ENCODE data around the gene HIVEP3.

Gene HIVEP3

DNA sequence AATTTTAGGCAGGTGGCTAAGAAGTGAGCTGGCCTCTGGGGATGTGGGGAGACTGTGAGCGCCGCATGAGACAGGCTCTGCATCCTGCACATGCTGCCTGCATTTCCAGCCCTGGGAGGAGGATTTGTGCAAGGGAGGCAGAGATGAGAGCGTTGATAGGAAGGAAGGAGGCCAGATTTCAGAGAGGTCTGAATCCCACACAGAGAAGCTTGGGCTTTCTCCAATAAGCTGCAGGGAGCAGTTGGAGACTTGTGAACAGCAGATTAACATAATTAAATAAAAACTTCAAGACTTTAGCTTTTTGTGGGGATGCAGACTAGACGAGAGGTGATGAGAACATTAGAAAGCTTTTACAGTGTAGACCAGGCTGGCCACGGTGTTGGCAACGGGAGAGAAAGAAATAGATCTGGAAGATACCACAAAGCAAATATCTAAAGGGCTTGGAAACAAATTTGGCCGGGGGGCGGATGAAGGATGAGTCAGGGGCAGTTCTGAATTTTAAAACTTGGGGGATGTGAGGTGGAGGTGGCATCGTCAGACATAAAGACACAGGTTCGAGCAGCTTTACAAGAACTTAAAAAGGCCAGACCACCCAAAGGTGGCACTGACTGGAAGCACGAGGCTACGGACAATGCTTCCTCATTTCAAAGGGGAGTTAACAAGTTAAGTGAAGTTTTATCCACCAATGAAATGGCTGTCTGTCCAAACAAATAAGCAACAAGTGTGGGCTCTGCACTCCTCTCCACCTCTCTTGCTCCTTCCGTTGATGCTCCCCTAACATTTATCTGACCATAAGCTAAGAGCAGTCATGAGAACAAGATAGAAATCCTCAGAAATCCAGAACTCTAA lies 57.0 kb downstream of the HIVEP3 start:
- DNase-seq (ENCODE audit: insufficient read length, low spot score), result no peak
- TF ChIP-seq POLR2AphosphoS5 (IDR thresholded peaks at IDR 0.05; ENCODE audit: low read depth, low read length) (no peak), PAX5 (IDR thresholded peaks at IDR 0.05; ENCODE audit: insufficient read depth, low read length, severe bottlenecking) (no peak), TAF1 (IDR thresholded peaks at IDR 0.05; ENCODE audit: low read depth, low read length) (no peak), POLR2A (IDR thresholded peaks at IDR 0.05; ENCODE audit: low read depth, low read length) (no peak), POU2F2 (IDR thresholded peaks at IDR 0.05; ENCODE audit: low read depth, low read length) (no peak), SPI1 (IDR thresholded peaks at IDR 0.05; ENCODE audit: low read depth, low read length) (no peak)
- no peak for FAIRE-seq

DNA sequence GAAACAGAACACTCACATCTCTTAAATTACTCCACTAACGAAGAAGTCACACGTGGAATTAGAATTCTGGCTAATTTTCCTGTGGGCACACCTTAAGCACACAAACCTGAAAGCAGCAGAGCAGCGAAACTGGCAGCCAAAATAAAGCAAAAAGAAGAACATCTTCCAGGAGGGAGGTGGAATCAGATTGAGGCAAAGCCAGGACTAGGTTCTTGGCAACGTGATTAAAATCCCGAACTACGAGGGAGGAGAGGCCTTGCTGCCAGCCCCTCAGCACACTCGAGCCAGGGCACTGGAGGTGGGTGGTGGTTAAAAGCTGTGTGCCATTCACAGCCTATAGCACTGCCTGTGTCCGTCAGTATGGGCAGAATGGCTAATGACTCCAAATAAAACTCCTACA lies 58.0 kb downstream of the HIVEP3 start:
- FAIRE-seq (no peak), DNase-seq (ENCODE audit: insufficient read length, low spot score) (no peak)
- TF ChIP-seq SPI1 (IDR thresholded peaks at IDR 0.05; ENCODE audit: low read depth, low read length), result no peak
- TF ChIP-seq TAF1 (IDR thresholded peaks at IDR 0.05; ENCODE audit: low read depth, low read length), result no peak
- TF ChIP-seq PAX5 (IDR thresholded peaks at IDR 0.05; ENCODE audit: insufficient read depth, low read length, severe bottlenecking), result no peak
- no peak for TF ChIP-seq POLR2A (IDR thresholded peaks at IDR 0.05; ENCODE audit: low read depth, low read length)

DNA sequence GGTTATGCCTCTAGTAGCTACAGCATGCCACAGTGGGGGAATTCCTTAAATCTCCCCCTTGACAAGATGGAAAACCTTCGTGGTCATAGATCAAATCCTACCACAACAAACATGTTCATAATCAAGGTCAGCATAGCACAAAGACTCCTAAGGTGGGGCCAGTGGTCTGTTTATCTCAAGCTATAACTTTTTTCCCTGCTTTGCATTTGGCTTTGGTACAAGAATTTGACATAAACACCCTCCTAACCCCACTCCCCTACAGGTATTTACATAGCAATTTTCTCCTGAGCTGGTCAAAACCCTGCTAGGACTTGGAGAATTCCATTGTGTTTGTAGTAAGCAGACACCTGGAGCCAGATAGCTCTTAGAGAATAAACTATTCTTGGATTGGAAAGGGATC lies 58.5 kb downstream of the HIVEP3 start:
- FAIRE-seq (no peak), DNase-seq (ENCODE audit: insufficient read length, low spot score) (no peak)
- TF ChIP-seq SPI1 (IDR thresholded peaks at IDR 0.05; ENCODE audit: low read depth, low read length) (no peak), PAX5 (IDR thresholded peaks at IDR 0.05; ENCODE audit: insufficient read depth, low read length, severe bottlenecking) (no peak), POLR2A (IDR thresholded peaks at IDR 0.05; ENCODE audit: low read depth, low read length) (no peak), TAF1 (IDR thresholded peaks at IDR 0.05; ENCODE audit: low read depth, low read length) (no peak), POLR2AphosphoS5 (IDR thresholded peaks at IDR 0.05; ENCODE audit: low read depth, low read length) (no peak), POU2F2 (IDR thresholded peaks at IDR 0.05; ENCODE audit: low read depth, low read length) (no peak)

DNA sequence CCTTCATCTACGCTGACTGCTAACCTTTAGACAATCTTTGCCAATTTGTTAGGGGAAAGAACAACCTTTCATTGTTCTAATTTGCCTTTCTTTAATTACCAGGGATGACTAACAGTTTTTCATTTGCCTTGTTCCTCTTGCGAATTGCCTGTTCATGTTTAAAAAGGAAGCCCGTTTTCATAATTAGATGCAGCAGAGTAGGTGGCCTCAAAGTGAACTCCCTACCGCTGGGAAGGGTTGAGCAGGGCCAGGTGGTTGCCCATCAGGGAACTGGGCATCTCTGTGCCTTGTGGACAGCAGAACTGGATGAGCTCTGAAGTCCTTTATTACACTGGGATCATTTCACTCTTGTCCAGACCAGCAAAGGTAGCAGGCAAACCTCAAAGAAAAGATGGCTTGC lies 59.0 kb downstream of the HIVEP3 start:
- FAIRE-seq (peak; percentile 31), DNase-seq (ENCODE audit: insufficient read length, low spot score) (no peak)
- TF ChIP-seq POLR2AphosphoS5 (IDR thresholded peaks at IDR 0.05; ENCODE audit: low read depth, low read length) (no peak), SPI1 (IDR thresholded peaks at IDR 0.05; ENCODE audit: low read depth, low read length) (peak; percentile 30; the same call in 1 of the 2 replicates), TAF1 (IDR thresholded peaks at IDR 0.05; ENCODE audit: low read depth, low read length) (no peak)

DNA sequence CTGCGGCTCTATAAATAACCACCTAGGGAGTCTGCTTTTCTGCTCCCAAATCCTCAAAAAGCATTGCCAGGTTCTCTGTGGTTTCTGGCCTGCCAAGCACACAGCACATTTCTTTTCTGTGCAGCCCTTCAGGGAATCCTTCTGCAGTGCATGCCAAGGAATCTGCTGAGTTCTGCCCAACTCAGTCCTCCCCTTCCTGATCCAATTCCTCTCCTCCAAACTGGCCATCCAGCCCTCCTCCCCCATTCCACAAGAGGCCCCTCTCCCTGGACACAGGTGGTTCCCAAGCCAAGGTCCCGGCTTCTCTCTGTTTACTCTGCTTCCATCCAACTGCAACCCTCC lies 61.8 kb downstream of the HIVEP3 start:
- DNase-seq (ENCODE audit: insufficient read length, low spot score) (no peak), FAIRE-seq (no peak)
- TF ChIP-seq POLR2A (IDR thresholded peaks at IDR 0.05; ENCODE audit: low read depth, low read length) (no peak), POU2F2 (IDR thresholded peaks at IDR 0.05; ENCODE audit: low read depth, low read length) (no peak), TAF1 (IDR thresholded peaks at IDR 0.05; ENCODE audit: low read depth, low read length) (no peak), SPI1 (IDR thresholded peaks at IDR 0.05; ENCODE audit: low read depth, low read length) (no peak), POLR2AphosphoS5 (IDR thresholded peaks at IDR 0.05; ENCODE audit: low read depth, low read length) (no peak), PAX5 (IDR thresholded peaks at IDR 0.05; ENCODE audit: insufficient read depth, low read length, severe bottlenecking) (no peak)

DNA sequence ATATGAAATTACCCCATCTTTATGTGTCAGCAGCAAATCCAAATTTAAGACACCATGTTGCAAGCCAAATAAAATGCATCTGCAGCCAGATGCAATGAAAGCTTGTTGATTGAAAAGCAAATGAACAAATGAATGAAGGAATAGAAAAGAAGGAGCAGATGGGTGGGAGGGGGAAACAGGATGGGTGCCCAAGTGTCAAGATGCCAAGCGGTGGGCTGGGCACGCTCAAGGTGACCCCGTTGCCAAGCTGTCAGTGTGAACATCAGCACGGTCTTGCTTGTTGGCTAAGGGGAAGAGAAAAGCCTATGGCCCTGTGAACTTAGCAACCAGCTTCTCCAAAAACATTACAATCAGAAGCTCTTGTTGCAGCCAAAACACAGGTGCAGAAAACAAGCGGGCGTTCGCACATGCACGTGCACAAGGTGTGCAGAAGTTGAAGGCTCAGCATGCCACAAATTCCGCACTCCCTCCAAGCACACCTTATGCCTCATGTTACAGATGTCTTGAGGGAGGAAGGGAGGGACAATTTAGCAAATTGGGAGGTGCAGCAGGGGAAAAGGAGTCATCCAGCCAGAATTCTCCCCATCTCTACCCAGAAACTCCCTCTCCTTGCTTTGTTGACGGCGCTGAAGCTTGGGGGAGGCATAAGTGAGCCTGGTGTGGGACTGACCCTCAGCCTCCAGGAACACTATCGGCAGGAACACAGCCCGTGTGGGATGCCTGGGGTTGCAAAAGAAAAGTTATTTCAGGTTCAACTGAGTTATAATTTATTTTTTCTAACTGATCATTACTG lies 62.4 kb downstream of the HIVEP3 start:
- no peak for TF ChIP-seq POU2F2 (IDR thresholded peaks at IDR 0.05; ENCODE audit: low read depth, low read length)
- TF ChIP-seq POLR2A (IDR thresholded peaks at IDR 0.05; ENCODE audit: low read depth, low read length), result no peak
- no peak for TF ChIP-seq POLR2AphosphoS5 (IDR thresholded peaks at IDR 0.05; ENCODE audit: low read depth, low read length)
- no peak for TF ChIP-seq TAF1 (IDR thresholded peaks at IDR 0.05; ENCODE audit: low read depth, low read length)
- TF ChIP-seq SPI1 (IDR thresholded peaks at IDR 0.05; ENCODE audit: low read depth, low read length), result no peak
- TF ChIP-seq PAX5 (IDR thresholded peaks at IDR 0.05; ENCODE audit: insufficient read depth, low read length, severe bottlenecking), result no peak
- DNase-seq (ENCODE audit: insufficient read length, low spot score), result no peak
- FAIRE-seq, result no peak

DNA sequence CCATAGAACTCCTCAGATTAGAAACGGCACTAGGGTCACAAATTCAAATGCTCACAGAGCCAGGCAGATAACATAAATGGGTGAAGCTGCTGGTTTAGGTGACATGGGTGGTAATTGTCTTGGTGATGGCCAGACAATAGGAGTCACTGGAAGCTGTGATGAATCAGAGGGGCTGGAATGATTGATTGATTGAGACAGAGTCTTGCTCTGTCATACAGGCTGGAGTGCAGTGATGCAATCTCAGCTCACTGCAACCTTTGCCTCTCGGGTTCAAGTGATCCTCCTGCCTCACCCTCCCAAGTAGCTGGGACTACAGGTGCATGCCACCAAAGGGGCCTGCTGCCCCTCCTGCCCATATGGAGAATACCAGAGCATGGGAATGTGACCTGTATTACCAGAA lies 63.0 kb downstream of the HIVEP3 start:
- no peak for FAIRE-seq

DNA sequence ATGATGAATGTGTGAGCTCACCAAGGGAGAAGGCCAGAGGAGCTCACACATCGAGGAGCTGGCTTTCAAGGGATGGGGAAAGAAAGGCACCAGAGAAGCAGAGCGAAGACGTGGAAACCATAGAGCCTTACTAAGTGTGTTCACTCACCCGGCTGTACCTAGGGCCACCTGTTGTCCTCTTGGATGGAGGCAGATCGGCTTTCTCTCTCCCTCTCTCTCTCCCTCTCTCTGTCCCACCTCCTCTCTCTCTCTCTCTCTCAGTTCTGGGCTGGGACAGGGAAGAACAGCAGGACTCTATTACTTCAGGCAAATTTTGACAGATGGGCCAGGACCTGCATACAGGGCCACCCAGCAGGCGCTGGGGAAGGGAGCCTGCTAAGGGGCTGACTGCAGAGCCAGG lies 64.8 kb downstream of the HIVEP3 start:
- FAIRE-seq, result no peak
- TF ChIP-seq POLR2A (IDR thresholded peaks at IDR 0.05; ENCODE audit: low read depth, low read length) (no peak), POLR2AphosphoS5 (IDR thresholded peaks at IDR 0.05; ENCODE audit: low read depth, low read length) (no peak), PAX5 (IDR thresholded peaks at IDR 0.05; ENCODE audit: insufficient read depth, low read length, severe bottlenecking) (no peak), POU2F2 (IDR thresholded peaks at IDR 0.05; ENCODE audit: low read depth, low read length) (no peak), SPI1 (IDR thresholded peaks at IDR 0.05; ENCODE audit: low read depth, low read length) (no peak)
- DNase-seq (ENCODE audit: insufficient read length, low spot score), result no peak

More for the DNA sequence above, 63.0 kb downstream of the HIVEP3 start:
- no peak for TF ChIP-seq SPI1 (IDR thresholded peaks at IDR 0.05; ENCODE audit: low read depth, low read length)
- TF ChIP-seq TAF1 (IDR thresholded peaks at IDR 0.05; ENCODE audit: low read depth, low read length), result no peak
- TF ChIP-seq POLR2A (IDR thresholded peaks at IDR 0.05; ENCODE audit: low read depth, low read length), result no peak
- no peak for TF ChIP-seq POU2F2 (IDR thresholded peaks at IDR 0.05; ENCODE audit: low read depth, low read length)
- no peak for DNase-seq (ENCODE audit: insufficient read length, low spot score)

DNA sequence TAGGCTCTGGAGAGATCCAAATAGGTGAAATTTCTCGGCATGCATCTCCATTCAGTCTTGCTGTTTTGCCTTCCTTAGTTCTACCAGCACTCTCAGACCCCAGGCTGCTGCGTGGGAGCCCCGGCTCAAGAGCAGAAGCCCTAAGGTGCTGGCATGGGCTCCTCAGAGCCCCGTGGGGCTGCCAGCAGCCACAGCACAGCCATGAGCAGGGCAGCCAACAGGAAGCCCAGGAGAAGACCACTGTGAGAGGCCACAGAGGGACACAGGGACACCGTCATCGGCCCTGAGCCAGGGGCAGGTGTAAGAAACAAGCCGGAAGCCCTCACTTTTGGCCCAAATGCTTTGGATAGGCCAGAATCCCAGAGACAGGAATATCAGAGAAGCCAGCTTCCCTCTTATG lies 66.6 kb downstream of the HIVEP3 start:
- FAIRE-seq (no peak), DNase-seq (ENCODE audit: insufficient read length, low spot score) (no peak)
- no peak for TF ChIP-seq TAF1 (IDR thresholded peaks at IDR 0.05; ENCODE audit: low read depth, low read length)
- no peak for TF ChIP-seq SPI1 (IDR thresholded peaks at IDR 0.05; ENCODE audit: low read depth, low read length)
- TF ChIP-seq POU2F2 (IDR thresholded peaks at IDR 0.05; ENCODE audit: low read depth, low read length), result no peak
- no peak for TF ChIP-seq PAX5 (IDR thresholded peaks at IDR 0.05; ENCODE audit: insufficient read depth, low read length, severe bottlenecking)
- TF ChIP-seq POLR2AphosphoS5 (IDR thresholded peaks at IDR 0.05; ENCODE audit: low read depth, low read length), result no peak
- TF ChIP-seq POLR2A (IDR thresholded peaks at IDR 0.05; ENCODE audit: low read depth, low read length), result no peak

Measured in GM12891 (cell line).